K562 (cell line): ENCODE data around the gene PHKA2. TPM values are rescaled to one million over a fixed set of nuclear protein-coding genes. Genes with fewer than 3 reads are reported as not detected.

Experiments used
- ATAC-seq: fragments of 200-7000 bp; cut with Tn5 transposase; 3 replicates; pipeline ENCODE4 v1.9.1; 2020; ENCODE audit warnings: moderate library complexity
- BruUV-seq: library from RNA; stranded (reverse); fragments of 400-500 nt; replicated peaks from 2 replicates; lab custom pipeline; 2021; lab: Mats Ljungman, UMichigan
- CTCF ChIA-PET: fragments of 300-600 bp; formaldehyde crosslinking; extraction: SDS; loops from one replicate; lab custom pipeline; 2021; ENCODE audit warnings: low intra/inter-chr PET ratio; lab: Yijun Ruan, JAX
- POLR2A ChIA-PET: fragments of 300-600, 350-650 bp; sonication (Branson Sonifier 250); formaldehyde crosslinking; extraction: SDS; loops from one replicate; lab custom pipeline; 2021; ENCODE audit warnings: antibody characterized with exemption, inconsistent platforms; lab: Yijun Ruan, JAX
- DNase-seq, 4 experiments: peaks; one replicate each; pipeline versions ENCODE4 v3.0.0 to v3.0.0-alpha.2; 2011 to 2018; ENCODE audit warnings: low spot score in 3 of 4, mixed read lengths in 3 of 4; ENCODE audit errors: extremely low read depth in 1 of 4
- FAIRE-seq: peaks from 2 replicates; lab custom pipeline; 2011; peaks lifted over from hg19 to GRCh38; lab: Jason Lieb, UNC
- H2AFZ ChIP-seq: 2 replicates; pipeline ENCODE4 v1.6.0; 2011; ENCODE audit warnings: low read depth, low read length, control low read depth, inconsistent platforms
- H3K27ac ChIP-seq: fragments of 200-600 bp; 3 replicates; pipeline ENCODE4 v1.8.0; 2011; ENCODE audit warnings: low read depth, mild to moderate bottlenecking, control low read depth, inconsistent platforms, low read length, moderate library complexity, mixed read lengths; ENCODE audit errors: extremely low read depth
- H3K27me3 ChIP-seq, 2 experiments: fragments of 300-600 bp in 1 of 2; 2 replicates in 1 of 2; 3 replicates in 1 of 2; pipeline versions ENCODE4 v1.6.0 to v1.8.0; 2011; ENCODE audit warnings: inconsistent platforms in 2 of 2, low read length in 2 of 2, mild to moderate bottlenecking in 1 of 2, mixed read lengths in 1 of 2, moderate library complexity in 1 of 2; ENCODE audit not compliant: control insufficient read depth in 2 of 2, insufficient read depth in 2 of 2
- H3K36me3 ChIP-seq: fragments of 300-600 bp; 3 replicates; pipeline ENCODE4 v1.8.0; 2011; ENCODE audit warnings: mild to moderate bottlenecking, low read length, inconsistent platforms; ENCODE audit not compliant: control insufficient read depth, insufficient read depth
- H3K4me1 ChIP-seq, 2 experiments: fragments of 200-600 bp in 1 of 2; replicated peaks in 1 of 2; 2 replicates in 1 of 2; 3 replicates in 1 of 2; pipeline versions ENCODE4 v1.5.1 to v1.8.0; 2011; ENCODE audit warnings: inconsistent platforms in 2 of 2, low read length in 2 of 2, mild to moderate bottlenecking in 1 of 2, mixed read lengths in 1 of 2, moderate library complexity in 1 of 2; ENCODE audit not compliant: control insufficient read depth in 2 of 2, insufficient read depth in 2 of 2
- H3K4me2 ChIP-seq: 2 replicates; pipeline ENCODE4 v1.6.1; 2011; ENCODE audit warnings: low read length, control low read depth, inconsistent platforms, mixed read lengths; ENCODE audit not compliant: insufficient read depth
- H3K4me3 ChIP-seq: fragments of 200-600 bp; sonication (generic), shearing (Covaris generic); 2 replicates; pipeline ENCODE4 v1.5.1; 2016; ENCODE audit warnings: control low read depth, inconsistent platforms
- H3K79me2 ChIP-seq: fragments of 200-600 bp; 3 replicates; pipeline ENCODE4 v1.8.0; 2011; ENCODE audit warnings: low read length, inconsistent platforms; ENCODE audit not compliant: control insufficient read depth, insufficient read depth
- H3K9ac ChIP-seq, 2 experiments: 2 replicates each; pipeline versions ENCODE4 v1.6.0 to v1.6.1; 2011; ENCODE audit warnings: low read depth in 2 of 2, low read length in 2 of 2, control low read depth in 1 of 2, inconsistent platforms in 1 of 2, mild to moderate bottlenecking in 1 of 2, mixed read lengths in 1 of 2; ENCODE audit not compliant: insufficient read depth in 1 of 2
- H3K9me1 ChIP-seq: one replicate; pipeline ENCODE4 v1.6.0; 2011; ENCODE audit warnings: inconsistent platforms, mild to moderate bottlenecking, low read length, moderate library complexity; ENCODE audit not compliant: control insufficient read depth, insufficient read depth
- H3K9me3 ChIP-seq: replicated peaks from 2 replicates; pipeline ENCODE4 v1.5.1; 2011; ENCODE audit warnings: low read depth, low read length, inconsistent platforms; ENCODE audit not compliant: control insufficient read depth, insufficient read depth
- H4K20me1 ChIP-seq: replicated peaks from 2 replicates; pipeline ENCODE4 v1.6.1; 2011; ENCODE audit warnings: low read length, inconsistent platforms, mixed read lengths; ENCODE audit not compliant: control insufficient read depth, insufficient read depth
- BRCA1 ChIP-seq, 2 experiments: fragments of 450-650 bp in 1 of 2; sonication (generic) in 1 of 2; formaldehyde crosslinking in 1 of 2; IDR thresholded peaks; 2 replicates each; pipeline versions ENCODE4 v1.5.0 to v1.6.1; 2017 to 2020; ENCODE audit warnings: mild to moderate bottlenecking in 1 of 2, missing genetic modification reagents in 1 of 2
- MYC ChIP-seq, 2 experiments: fragments of 250-450 bp in 1 of 2; sonication (Bioruptor Pico) in 1 of 2; IDR thresholded peaks; 2 replicates each; pipeline versions ENCODE4 v1.5.1 to v1.6.1; 2012 to 2021; ENCODE audit warnings: low read depth in 2 of 2, borderline replicate concordance in 1 of 2, improper control_type of control experiment in 1 of 2, low read length in 1 of 2, mild to moderate bottlenecking in 1 of 2, moderate library complexity in 1 of 2
- PHB ChIP-seq: fragments of 250-450 bp; sonication (Bioruptor Pico); IDR thresholded peaks from 2 replicates; pipeline ENCODE4 v1.5.0; 2021
- TBP ChIP-seq: optimal IDR thresholded peaks from 2 replicates; pipeline ENCODE3; 2011; ENCODE audit warnings: low read depth, low read length, improper control_type of control experiment
- XRCC5 ChIP-seq: fragments of 200-400 bp; formaldehyde crosslinking; IDR thresholded peaks from 2 replicates; pipeline ENCODE4 v1.6.1; 2017; ENCODE audit warnings: low read depth, mild to moderate bottlenecking, low read length
- ZNF212 ChIP-seq: fragments of 450-650 bp; formaldehyde crosslinking; IDR thresholded peaks from 2 replicates; pipeline ENCODE4 v1.4.0; 2020; ENCODE audit warnings: mild to moderate bottlenecking
- ZNF24 ChIP-seq: fragments of 450-650 bp; IDR thresholded peaks from 2 replicates; pipeline ENCODE4 v1.6.1; 2016
- ZNF445 ChIP-seq: fragments of 250-450 bp; sonication (Bioruptor Pico); IDR thresholded peaks from 2 replicates; pipeline ENCODE4 v1.4.0; 2020; ENCODE audit warnings: low read depth, mild to moderate bottlenecking, moderate library complexity
- ZNF655 ChIP-seq: fragments of 250-450 bp; sonication (Bioruptor Pico); IDR thresholded peaks from 2 replicates; pipeline ENCODE4 v1.5.0; 2021
- WGBS: fragments of 100-300 bp; shearing (Covaris generic); methylation state at CpG from one replicate; pipeline ENCODE4 v1.1.6; 2016; ENCODE audit warnings: low coverage, mixed read lengths; ENCODE audit not compliant: insufficient coverage; ENCODE audit errors: missing lambda C conversion rate; 5-methylcytosine and 5-hydroxymethylcytosine counted together
- in situ Hi-C: fragments of 300-500 bp; cut with MboI; formaldehyde crosslinking; loops from 4 replicates; pipeline ENCODE4 v1.15.0; 2018; ENCODE audit warnings: inconsistent platforms, mixed read lengths
- intact Hi-C: fragments of 100-400 bp; cut with micrococcal nuclease; formaldehyde crosslinking; loops from 2 replicates; pipeline ENCODE4 v1.14.2; 2022
- polyA plus RNA-seq, 8 experiments: library from polyadenylated mRNA; depleted of rRNA in 4 of 8; stranded (reverse) in 5 of 8; unstranded in 3 of 8; fragments of >200 nt; fragmentation: Nextera tagmentation in 2 of 8; fragmentation: Illumina TruSeq in 1 of 8; extraction: Ambion mirVana in 2 of 8; extraction: Trizol in 1 of 8; gene quantifications; 2 replicates each; pipeline versions ENCODE4 v1.2.1 to v1.2.3, GENCODE V29; 2011 to 2014; ENCODE audit warnings: inconsistent platforms in 1 of 8, missing spikeins in 1 of 8
- total RNA-seq, 7 experiments: library from RNA; depleted of rRNA in 6 of 7; stranded (reverse); fragments of >200 nt in 6 of 7; fragmentation: Illumina TruSeq in 2 of 7; extraction: Trizol in 2 of 7; gene quantifications; 2 replicates each; pipeline versions ENCODE4 v1.2.1 to v1.2.3, GENCODE V29; 2011 to 2021; ENCODE audit warnings: low replicate concordance in 1 of 7
- TF ChIP-seq, protein P1 (sequence below): fragments of 250-450 bp; sonication (Bioruptor Pico); IDR thresholded peaks from 2 replicates; pipeline ENCODE4 v1.5.0; 2021

Gene PHKA2
- total and polyA plus RNA-seq, 9 of the 15 experiments (the other 6 are each of a cell fraction or from before 2014, with no cell fraction given): 2.8 to 33.1 (median 20.3) TPM

GRCh38 chrX:18898091-18898490, 85.8 kb downstream of the PHKA2 start:
- no TSS peak for BruUV-seq
- Histone ChIP-seq H3K79me2 (no peaks in the 10 kb centered on the region), H3K9me1 (no peaks in the 10 kb centered on the region), H2AFZ (no peak overlapping the region), H3K4me1 (no peaks in the 10 kb centered on the region), H3K4me2 (no peak overlapping the region), H3K9ac (no peak overlapping the region), H4K20me1 (no peaks in the 10 kb centered on the region), H3K27ac (no peak overlapping the region), H3K4me3 (no peak overlapping the region), H3K9me3 (no peaks in the 10 kb centered on the region), H3K27me3 (no peaks in the 10 kb centered on the region), H3K36me3 (peaks cover 3% of the 10 kb centered on the region; the same call in 1 of the 3 replicates)
- CTCF ChIA-PET: no interaction called here
- 85% methylated on average over 8 of the region's 11 CpGs for WGBS
- DNase-seq: no peak
- intact Hi-C loops (no loop called here), in situ Hi-C loops (no loop called here)
- no peak for TF ChIP-seq MYC (IDR thresholded peaks at IDR 0.05; ENCODE audit: low read depth, low read length)
- no peak for TF ChIP-seq MYC (CRISPR knock-in tag; IDR thresholded peaks at IDR 0.05; ENCODE audit: borderline replicate concordance, low read depth)
- no peak for TF ChIP-seq TBP
- no peak for TF ChIP-seq ZNF212 (CRISPR knock-in tag)
- TF ChIP-seq BRCA1 (IDR thresholded peaks at IDR 0.05): no peak
- TF ChIP-seq BRCA1 (CRISPR knock-in tag; IDR thresholded peaks at IDR 0.05): no peak
- TF ChIP-seq ZNF445 (CRISPR knock-in tag): no peak
- no peak for TF ChIP-seq ZNF24
- no peak for TF ChIP-seq PHB
- TF ChIP-seq, protein P1, sequence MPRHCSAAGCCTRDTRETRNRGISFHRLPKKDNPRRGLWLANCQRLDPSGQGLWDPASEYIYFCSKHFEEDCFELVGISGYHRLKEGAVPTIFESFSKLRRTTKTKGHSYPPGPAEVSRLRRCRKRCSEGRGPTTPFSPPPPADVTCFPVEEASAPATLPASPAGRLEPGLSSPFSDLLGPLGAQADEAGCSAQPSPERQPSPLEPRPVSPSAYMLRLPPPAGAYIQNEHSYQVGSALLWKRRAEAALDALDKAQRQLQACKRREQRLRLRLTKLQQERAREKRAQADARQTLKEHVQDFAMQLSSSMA (CRISPR knock-in tag): no peak
- no peak for TF ChIP-seq ZNF655
- TF ChIP-seq XRCC5: no peak
- no peak for FAIRE-seq
- POLR2A ChIA-PET: interaction anchor here (0.6 kb wide), 1 partner anchor 9 kb away, joined by 3 read pairs; no protein-coding TSS in a partner anchor
- no peak for ATAC-seq
